ENCODE data around the gene IFRD1.
"Not testable (repeated sequence)": the region's sequence is repeated elsewhere in the genome, so short reads cannot be mapped to it uniquely, and the experiment has no call there.

The IFRD1 gene

DNA sequence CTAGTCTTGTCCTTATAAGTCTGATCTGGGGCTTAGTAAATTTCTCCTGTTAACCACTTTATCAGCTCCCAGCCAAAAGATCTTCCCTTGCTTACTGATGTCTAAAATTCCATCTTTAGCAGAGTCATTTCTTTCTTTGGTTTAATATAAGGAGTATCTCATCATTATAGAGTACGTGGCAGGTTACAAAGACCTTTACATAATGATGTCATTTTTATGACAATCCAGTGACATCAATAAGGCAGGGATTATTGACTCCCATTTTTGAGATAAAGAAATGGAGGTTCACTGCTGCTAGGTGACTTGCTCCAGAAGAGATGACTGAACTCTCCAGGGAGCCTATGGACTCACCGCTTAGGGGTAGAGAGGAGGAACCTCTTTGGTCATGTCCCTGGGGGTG is 8.1 kb upstream of the IFRD1 start:
- DNase-seq = no peak

DNA sequence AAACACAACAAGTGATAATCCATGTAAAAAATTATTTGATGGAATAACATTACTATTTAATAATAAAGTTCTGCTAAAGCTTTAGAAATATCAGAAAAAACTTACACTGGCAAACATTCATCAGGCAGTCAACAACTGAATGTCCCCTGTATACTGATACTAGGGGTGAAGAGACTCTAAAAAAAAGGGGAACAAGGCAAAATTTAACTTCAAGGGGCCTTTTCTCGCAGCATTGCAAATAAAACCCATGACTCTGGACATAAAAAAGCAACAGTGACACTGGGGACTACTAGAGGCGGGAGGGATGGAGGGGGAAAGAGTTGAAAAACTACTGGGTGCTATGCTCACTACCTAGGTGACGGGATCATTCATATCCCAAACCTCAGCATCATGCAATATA is 5.8 kb upstream of the IFRD1 start:
- no peak for DNase-seq

DNA sequence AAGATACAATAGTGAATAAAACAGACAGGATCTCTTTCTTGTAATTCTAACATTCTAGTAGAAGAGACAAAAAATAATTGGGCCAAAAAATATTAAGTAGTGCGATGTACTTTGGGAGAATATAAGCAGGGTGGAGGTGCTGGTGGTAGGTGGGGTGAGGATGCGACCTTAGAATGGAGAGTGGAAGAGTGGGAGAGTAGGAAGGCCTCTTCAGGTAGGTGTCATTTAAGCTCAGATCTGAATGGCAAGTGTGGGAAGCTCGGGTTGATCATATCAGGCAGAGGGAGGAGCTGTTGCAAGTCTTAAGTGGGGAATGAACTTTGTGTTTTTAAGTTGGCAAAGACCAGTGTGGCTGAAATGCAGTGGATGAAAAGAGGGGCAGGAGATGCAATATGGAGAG is 3.8 kb upstream of the IFRD1 start:
- no peak for DNase-seq

DNA sequence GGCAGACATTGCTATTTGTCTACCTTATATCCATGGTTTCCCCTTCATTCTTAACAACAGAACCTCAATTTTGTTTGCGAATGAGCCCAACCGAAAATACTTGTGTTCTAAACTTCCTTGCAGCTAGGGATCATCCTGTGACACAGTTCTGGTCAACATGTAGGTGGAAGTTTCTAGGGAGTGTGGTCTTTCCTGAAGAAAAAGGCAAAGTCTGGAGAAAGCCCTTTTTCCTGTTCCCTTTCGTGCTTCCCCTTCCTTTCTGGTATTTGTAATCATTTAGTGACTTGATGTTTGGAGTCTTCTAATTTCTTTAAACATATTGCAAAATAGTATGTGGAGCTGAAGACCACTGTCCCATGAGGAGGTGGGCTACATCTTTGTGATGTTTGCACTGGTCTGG is 2.9 kb upstream of the IFRD1 start:
- no peak for DNase-seq

DNA sequence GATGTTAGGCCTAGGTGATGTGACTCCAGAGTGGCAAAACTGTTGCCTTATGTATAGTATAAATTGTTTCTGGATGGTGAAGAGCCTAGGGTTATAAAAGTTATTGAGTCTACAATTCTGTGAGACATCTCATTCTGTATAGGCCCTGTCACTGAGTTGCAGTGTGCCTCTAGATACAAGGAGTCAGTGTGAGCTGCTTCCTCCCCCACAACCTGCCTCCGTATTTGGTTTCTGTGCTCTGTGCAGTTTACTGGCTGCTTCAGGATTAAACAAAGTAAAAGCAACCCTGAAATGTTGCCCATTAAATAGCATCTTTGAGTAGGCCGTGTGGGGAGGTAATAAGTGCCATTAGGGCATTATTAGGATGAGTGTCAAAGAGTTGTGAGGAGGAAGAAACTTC is 1.9 kb upstream of the IFRD1 start:
- no peak for DNase-seq

DNA sequence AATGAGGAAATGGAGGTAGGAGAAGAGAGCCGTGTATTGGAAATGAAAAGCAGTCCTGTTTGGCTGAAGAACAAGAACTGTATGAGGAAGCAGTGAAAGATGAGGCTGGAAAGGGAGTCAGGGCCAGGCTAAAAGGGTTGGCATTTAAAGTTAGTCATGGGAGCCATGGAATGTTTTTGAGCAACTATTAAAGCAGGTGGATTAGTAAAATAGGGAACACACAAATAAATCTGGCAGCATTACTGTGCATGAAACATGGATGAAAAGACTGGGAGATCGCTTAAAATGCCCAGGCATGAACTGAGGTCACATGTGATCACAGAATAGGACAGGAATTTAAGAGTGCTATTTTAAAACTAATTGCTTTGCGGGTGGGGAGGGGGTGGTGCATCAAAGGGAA is 1.4 kb upstream of the IFRD1 start:
- no peak for DNase-seq

DNA sequence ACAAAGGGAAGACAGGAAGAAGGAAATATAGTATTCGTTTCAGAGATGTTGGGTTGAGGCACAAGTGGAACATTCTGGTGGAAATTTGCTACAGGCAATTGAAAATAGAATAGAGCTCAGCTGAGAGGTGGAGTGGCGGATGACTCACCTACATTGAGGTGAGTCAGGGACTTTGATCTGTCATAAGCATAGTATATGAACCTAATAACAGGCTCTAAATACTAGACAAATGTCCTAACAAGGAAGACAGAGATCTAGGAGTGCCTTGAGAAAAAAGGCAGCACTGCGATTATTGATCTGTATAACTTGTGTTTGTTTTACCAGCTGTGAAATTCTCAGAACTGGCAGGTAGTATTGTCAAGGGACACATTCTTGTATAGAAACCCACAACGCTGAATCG is 907 bp upstream of the IFRD1 start:
- DNase-seq = no peak

DNA sequence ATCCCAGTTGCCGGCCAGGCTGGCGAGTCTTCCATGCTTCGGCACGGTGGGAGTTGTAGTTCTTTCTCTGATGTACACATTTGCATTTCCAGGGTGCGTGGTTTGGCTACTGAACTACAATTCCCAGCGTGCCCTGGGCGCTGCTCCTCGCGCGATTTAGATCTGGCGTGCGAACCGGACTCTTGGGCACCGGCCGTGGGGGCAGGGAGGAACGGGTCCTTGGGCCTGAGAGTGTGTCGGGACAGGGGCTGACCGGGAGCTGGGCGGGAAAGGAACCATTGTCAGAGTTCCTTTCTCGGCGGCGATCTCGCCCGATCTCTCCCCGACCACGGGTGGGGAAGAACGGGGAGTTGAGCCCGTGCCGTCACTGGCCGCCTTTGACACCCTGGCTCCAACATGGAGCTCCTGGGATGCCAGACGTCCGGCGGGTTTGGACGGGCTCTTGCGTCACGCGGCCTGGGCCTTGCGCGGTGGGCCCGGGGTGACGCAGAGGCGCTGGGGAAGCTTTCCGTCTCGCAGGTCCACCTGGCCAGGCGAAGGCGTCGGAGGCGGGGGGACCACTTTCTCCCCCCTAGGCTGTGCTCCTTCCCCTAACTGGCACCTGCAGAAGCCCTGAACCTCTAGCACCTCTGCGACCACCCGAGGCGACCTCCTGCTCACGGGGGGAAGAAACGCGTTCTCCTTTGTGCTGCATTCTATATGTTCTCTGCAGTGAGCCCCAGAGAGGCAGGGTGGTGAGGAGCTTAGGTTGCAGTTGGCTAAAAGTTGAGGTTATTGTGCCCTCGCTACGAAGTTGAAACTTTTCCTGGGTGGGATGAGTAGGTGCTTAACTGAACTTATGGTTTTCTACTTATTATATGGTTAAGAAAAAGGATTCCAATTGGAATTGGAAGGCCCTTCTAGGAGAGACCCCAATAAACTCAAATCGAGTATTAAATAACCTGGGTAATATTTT is 824 bp downstream of the IFRD1 start:
- DNase-seq = peak; percentile 66 to 97 (median 92)

DNA sequence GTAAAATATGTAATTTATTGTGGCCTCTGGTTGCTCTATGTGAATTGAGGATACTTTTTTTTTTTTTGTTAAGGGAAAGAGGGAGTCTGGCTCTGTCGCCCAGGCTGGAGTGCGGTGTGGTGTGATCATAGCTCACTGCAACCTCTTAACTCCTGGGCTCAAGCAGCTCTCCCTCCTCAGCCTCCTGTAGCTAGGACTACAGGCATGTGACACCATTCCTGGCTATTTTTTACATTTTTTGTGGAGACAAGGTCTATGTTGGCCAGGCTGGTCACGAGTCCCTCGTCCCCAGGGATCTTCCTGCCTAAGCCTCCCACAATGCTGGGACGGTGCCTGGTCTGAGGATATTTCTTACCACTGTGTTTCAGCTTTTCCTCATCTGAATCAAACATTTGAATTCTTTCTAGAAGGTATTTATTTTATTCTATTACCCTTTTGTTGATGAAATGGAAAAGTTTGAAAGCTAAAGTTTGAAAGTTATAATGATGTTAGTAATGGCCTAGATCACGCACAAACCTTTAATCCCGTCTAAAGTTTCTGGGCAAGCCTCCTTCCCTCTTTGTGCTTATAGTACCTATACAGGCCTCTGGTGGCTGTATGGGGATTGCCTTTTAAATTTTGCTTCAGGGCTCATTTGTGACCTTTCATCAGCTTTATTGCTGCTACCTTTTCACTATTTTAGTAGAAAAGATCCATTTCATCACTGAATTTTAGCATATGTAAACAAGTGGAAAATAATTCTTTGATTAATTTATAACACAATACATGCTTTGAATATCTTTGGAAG is 2.0 kb downstream of the IFRD1 start:
- DNase-seq = peak in 8 of 14 donors; percentile 6 to 33 (median 19)

DNA sequence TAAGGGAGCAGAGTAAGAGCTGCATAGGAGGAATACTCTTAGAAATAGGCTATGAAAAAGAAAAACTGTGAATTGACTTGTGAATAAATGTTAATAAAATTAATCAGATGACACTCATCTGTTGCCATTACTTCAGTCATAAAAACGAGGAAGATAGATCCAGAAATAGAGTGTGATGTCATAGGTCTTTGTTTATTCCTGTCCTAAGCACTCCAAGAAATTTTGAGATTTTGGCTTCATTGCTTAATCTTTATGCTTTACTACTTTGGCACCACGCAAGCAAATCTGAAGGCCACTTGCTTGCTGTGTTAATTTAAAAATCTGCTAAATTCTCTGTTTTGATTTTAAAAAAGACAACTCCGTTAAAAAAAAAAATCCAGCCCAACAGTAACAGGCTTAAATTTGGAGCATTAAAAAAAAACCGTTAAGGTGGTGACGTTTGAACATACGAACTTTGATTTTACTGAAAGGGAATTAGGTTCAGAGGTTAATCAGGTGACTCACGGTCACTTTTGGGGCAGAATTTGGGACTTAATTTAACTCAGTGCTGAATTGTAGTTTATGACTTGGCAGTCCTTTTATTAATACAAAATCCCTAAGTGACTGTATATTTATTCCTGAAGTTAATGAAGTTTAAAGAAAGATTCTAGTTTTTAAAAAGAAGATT is 3.4 kb downstream of the IFRD1 start:
- DNase-seq = no peak

DNA sequence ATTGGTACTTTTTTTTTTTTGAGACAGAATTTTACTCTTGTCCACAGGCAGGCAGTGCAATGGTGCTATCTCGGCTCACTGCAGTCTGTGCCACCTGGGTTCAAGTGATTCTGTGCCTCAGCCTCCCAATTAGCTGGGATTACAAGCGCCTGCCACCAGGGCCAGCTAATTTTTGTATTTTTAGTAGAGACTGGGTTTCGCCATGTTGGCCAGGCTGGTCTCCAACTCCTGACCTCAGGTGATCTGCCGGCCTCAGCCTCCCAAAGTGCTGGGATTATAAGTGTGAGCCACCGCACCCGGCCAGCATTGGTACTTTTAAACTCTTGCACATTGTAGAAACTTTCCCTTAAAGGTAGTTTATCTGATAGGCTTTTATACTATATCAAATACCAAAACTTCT is 3.9 kb downstream of the IFRD1 start:
- not testable (repeated sequence) for DNase-seq

DNA sequence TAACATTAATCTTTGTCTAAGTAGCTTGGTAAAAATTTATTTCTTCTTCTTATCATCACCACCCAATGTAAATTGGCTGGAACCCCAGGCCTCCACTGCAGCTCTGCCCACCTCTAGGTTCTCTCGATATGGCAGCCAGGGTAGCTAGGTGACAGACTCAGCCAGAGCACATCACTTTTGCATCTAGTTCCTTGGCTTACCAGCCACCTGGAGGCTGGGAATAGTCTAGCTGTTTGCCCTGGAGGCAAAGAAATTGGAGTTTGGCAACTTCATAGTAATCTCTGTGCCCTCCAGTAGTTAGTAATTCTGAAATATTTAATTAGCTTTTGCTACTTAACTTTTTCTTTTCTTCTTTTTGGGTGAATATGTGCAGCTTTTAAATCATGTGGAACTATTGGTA is 9.4 kb downstream of the IFRD1 start:
- DNase-seq = no peak

DNA sequence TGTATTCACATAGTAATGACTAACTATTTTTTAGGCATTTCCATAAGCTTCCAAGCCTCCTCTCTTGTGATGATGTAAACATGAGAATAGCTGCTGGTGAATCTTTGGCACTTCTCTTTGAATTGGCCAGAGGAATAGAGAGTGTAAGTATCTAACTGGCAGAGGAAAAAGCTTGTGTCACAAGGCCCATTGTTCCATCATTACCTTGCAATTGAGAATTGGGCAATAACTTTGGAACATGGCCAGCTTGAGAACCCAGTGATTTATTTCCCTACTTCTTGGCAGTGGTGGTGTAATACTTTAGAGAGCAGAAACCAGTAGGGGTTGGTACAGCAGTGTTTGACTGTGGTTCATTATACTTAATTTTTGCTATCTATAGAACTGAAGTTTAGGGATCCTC is 12.0 kb downstream of the IFRD1 start:
- peak in 4 of 14 donors; percentile 10 to 25 (median 23) for DNase-seq

DNA sequence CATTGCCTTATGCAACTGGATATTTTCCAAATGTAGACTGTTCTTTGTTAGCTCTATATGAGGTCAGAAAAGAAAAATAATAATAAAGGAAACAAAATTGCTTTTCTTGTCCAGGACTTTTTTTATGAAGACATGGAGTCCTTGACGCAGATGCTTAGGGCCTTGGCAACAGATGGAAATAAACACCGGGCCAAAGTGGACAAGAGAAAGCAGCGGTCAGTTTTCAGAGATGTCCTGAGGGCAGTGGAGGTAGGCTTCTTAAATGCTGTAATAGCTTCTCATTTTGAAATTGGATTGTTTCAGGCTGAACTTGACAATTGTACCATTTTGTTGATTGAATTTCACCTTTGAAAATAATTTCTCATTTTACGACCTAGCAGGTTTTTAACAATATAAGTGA is 17.6 kb downstream of the IFRD1 start:
- DNase-seq = no peak

DNA sequence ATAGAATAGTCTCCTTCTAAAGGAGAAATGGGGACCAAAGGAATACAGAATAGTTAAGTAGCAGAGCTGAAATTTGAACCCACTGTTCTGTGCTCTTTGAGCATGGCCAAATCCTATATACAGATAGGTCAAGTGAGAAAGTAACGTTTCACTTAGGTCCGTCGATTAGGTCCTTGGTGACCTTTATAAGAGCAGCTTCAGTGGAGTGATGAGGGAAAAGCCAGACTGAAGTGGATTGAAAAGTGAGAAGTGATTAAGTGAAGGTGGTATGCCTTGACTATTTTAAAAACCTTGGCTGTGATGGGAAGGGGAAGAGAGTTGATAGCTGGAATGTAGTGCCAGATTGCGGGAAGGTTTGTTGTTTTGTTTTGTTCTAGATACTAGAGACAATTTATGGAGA is 19.9 kb downstream of the IFRD1 start:
- DNase-seq = no peak

DNA sequence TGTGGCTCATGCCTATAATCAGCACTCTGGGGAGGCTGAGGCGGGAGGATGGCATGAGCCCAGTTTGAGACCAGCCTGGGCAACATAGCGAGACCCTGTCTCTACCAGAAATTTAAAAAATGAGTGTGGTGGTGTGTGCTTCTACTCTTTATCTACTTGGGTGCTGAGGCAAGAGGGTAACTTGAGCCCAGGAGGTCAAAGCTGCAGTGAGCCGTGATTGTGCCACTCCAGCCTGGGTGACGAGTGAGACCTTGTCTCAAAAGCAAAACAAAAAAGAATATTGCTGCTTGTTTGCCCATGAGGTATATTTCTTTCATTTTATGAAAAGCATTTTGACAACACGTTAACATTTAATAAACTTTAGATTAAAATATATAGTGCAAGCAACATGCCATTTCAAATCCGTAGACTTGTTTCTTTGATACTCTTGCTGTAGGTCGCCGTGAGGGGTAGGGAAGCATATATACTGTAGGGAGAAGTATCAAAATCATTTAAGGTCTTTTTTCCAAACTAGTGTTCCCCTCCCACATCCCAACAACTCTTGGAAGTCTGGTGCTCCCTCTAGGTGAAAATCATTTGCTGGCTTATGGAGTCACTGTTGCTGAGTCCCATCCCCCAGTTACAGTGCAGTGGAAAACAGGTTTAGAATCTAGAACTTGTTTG is 26.3 kb downstream of the IFRD1 start:
- no peak for DNase-seq

DNA sequence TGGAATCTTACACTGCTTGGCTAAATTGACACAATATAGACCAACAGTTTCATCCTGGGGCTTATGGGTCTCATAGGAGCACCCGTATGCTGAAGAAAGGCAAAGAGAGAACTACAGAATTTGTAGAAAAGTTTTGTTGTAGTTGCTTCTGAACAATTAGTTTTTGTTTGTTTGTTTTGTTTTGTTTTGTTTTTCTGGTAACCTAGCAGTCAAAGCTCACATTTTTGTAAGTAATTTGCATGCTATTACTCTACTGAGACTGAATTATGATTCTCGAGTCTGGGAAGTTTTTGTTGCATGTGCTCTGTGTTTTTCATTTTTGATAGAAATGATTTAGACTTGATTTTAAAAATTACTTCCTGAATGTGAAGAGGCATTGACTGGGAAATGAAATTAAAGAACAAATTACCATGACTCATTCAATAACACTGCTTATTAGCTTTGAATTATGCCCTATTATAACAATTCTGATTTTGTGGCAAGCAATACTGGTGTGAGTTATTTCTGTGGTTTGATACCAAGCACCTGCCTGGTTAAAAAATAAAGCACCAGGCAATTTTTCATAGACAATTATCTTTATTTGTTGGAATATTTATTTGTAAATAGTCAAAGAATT is 31.0 kb downstream of the IFRD1 start:
- DNase-seq = no peak

DNA sequence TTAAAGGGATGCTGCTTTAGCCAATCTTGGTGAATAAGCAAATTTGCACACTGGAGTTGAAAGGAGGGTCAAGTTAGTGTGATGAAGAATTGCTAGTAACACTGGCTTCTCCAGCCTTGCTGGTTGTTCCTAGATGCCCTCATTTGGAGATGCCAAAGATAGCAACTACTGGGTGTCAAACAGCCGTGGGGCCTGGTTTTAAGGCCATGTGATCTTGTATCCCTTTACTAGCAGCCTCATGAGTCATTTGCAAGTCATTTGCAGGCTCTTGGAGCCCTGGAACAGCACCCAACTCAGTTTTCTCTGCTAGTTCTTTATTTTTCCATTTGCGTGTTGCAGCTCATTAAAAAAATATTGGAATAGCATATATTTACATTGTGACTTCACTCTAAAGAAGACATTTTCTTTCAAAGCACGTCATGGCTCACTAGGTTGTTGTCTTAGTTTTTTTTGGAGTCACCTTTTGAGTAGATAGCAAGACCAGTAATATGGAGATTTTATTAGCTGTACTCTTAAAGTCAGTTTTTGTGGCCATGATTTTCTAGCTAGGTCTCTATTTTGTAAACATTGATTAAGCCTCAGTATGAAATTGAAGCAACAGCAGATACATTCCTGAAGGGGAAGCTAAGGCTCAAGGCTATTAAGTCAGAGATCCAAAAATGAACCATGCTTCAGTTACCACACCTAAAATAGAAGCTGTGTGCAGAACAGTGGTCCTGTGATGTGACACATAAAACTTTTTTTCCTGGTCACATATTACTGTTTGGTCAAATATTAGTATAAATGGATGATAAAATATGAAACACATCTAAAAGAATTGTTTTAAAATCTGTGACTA is 31.8 kb downstream of the IFRD1 start:
- peak in 1 of 14 donors; percentile 8 for DNase-seq

DNA sequence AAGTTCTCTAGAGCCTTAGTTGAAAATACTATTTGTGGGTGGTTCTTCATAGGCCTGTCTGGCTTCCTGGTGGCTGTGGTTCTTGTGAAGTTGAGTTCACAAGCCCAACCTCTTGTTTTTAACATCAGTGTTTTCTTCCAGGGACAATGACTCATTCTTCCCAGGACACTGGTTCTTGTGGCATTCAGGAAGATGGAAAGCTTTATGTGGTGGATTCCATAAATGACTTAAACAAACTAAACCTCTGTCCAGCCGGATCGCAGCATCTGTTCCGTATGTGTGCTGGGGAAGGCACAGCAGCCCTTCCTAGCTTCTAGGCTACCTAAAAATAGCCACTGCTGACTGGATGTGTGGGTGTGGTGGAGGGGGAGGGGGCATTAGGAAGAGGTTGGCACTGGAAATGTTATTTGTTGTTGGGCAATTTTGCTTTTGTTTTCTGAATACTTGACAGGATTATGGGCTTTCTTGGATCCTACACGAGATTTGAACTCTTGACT is 34.5 kb downstream of the IFRD1 start:
- DNase-seq = no peak

DNA sequence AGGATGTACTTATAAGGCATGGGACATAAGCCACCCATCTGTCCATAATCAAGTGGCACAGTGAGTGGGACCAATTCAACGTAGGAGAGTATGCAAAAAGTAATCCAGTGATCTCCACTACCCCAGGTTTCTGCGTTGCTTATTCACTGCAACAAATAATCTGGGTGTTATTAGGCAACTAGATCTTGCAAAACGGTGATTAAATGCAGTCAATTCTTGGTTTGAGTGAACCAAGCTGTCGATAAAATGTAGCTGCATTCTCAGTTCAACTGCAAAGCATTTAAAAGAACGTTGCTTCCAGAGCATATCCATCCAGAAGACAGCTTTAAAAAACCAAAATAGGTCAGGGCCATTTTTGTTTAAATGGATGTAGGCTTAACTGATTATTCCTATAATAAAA is 35.5 kb downstream of the IFRD1 start:
- DNase-seq = no peak

Data from C1 segment of cervical spinal cord (tissue), 14 donors.